ENCODE data around the gene CCDC184.

The CCDC184 gene

GRCh38 chr12:48180857-48181495 is 2.5 kb upstream of the CCDC184 start:
- peaks cover 40% of the 10 kb centered on the region for H3K4me1 ChIP-seq (ENCODE audit: insufficient read depth, low read length)
- 84% methylated on average over 2 of the region's 2 CpGs for WGBS

DNA sequence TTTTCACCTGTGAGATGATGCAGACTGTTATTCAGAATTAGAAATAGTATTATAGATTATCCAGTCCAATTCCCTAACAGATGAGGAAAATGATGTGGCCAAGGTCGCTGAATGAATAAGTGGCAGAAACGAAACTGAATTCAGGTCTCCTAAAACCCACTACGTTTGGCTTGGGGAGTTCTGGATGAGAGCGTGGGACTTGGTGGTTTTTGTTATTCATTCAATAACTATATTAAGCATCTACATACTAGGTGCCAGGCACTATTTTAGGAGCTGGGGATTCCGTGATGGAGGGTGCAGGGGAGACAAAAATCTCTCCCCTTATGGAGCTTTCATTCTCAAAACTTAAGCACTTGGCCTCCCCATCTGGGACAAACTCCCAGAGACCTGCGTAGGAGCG is 813 bp upstream of the CCDC184 start:
- Histone ChIP-seq H3K27me3 (ENCODE audit: insufficient read depth, low read length) (peaks cover 84% of the 10 kb centered on the region), H3K36me3 (ENCODE audit: insufficient read depth, low read length) (no peaks in the 10 kb centered on the region), H3K9me3 (ENCODE audit: insufficient read depth, low read depth, low read length) (no peaks in the 10 kb centered on the region), H3K9ac (ENCODE audit: low read depth, low read length) (no peak overlapping the region; the same call in 1 of the 2 replicates), H3K27ac (ENCODE audit: low read depth, low read length) (no peak overlapping the region), H3K4me3 (ENCODE audit: low read length) (peak overlapping the region; percentile 73), H3K4me1 (ENCODE audit: insufficient read depth, low read length) (peaks cover 23% of the 10 kb centered on the region)
- WGBS: 25% methylated on average over 4 of the region's 7 CpGs

More at GRCh38 chr12:48180857-48181495, 2.5 kb upstream of the CCDC184 start:
- peaks cover 74% of the 10 kb centered on the region for H3K27me3 ChIP-seq (ENCODE audit: insufficient read depth, low read length)
- no peak overlapping the region for H3K4me3 ChIP-seq (ENCODE audit: low read length)
- H3K27ac ChIP-seq (ENCODE audit: low read depth, low read length): no peak overlapping the region
- no peak overlapping the region for H3K9ac ChIP-seq (ENCODE audit: low read depth, low read length)
- no peaks in the 10 kb centered on the region for H3K9me3 ChIP-seq (ENCODE audit: insufficient read depth, low read depth, low read length)
- H3K36me3 ChIP-seq (ENCODE audit: insufficient read depth, low read length): no peaks in the 10 kb centered on the region

- no peak overlapping the region for H3K9ac ChIP-seq (ENCODE audit: low read depth, low read length)
- WGBS: 6% methylated on average over 61 of the region's 61 CpGs
- no peaks in the 10 kb centered on the region for H3K9me3 ChIP-seq (ENCODE audit: insufficient read depth, low read depth, low read length)
- H3K4me1 ChIP-seq (ENCODE audit: insufficient read depth, low read length): peaks cover 20% of the 10 kb centered on the region
- peaks cover 98% of the 10 kb centered on the region for H3K27me3 ChIP-seq (ENCODE audit: insufficient read depth, low read length)
- peak overlapping the region; percentile 73 for H3K4me3 ChIP-seq (ENCODE audit: low read length)
- H3K36me3 ChIP-seq (ENCODE audit: insufficient read depth, low read length): no peaks in the 10 kb centered on the region
- no peak overlapping the region for H3K27ac ChIP-seq (ENCODE audit: low read depth, low read length)
Measured at GRCh38 chr12:48183876-48184548, 568 bp downstream of the CCDC184 start.

DNA sequence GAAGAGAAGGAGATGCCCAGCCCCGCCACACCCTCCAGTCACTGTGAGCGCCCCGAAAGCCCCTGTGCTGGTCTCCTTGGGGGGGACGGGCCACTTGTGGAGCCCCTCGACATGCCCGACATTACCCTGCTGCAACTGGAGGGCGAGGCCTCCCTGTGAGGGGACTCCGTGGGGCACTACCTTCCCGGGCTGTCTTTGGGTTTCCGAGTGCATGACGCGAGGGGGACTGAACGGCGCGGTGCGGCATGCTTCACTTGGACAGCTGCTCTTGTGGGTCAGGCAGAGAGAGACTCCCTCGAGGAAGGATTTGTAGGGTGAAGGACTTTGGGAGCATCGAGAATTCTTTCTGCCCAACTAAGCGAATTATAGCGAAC is 1.1 kb downstream of the CCDC184 start:
- peaks cover 97% of the 10 kb centered on the region for H3K27me3 ChIP-seq (ENCODE audit: insufficient read depth, low read length)
- peaks cover 20% of the 10 kb centered on the region for H3K4me1 ChIP-seq (ENCODE audit: insufficient read depth, low read length)
- H3K9me3 ChIP-seq (ENCODE audit: insufficient read depth, low read depth, low read length): no peaks in the 10 kb centered on the region
- WGBS: 13% methylated on average over 20 of the region's 20 CpGs
- peak overlapping the region; percentile 73 for H3K4me3 ChIP-seq (ENCODE audit: low read length)
- H3K9ac ChIP-seq (ENCODE audit: low read depth, low read length): no peak overlapping the region
- H3K36me3 ChIP-seq (ENCODE audit: insufficient read depth, low read length): no peaks in the 10 kb centered on the region
- no peak overlapping the region for H3K27ac ChIP-seq (ENCODE audit: low read depth, low read length)

DNA sequence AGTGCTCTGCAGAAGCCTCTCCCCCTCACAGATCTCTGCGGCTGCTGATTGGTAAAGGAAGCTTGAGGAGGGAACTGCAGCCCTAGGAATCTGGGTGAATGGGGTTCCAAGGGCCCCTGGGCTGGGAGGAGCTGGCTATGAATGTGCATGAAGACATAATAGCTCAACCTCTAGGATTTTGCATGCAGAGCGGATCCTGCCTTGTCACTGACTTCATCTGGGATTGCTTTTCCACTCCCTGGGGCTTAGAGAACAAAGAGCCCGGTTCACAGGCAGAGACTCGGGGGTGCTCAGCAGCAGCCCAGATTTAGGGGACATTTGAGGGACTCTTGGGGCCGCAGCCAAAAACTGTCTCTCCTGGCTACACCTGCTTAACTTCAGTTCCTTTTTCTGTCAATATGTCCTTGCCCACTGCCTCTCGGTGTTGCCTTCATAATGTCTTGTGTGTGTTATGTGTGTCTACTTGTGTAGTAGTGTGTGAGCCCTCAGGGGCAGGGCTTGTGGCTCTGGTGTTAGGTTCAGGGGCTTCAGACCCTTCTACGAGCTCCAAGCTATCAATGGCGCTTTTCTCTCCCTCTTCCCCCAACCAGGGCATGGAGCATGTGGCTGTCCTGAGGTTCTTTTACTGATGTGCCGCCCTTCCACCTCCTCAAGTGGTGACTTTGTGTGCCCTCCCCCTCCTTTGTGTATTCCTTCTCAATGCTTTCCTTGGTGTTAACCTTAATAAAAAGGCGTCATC is 1.9 kb downstream of the CCDC184 start:
- Histone ChIP-seq H3K9ac (ENCODE audit: low read depth, low read length) (no peak overlapping the region), H3K27me3 (ENCODE audit: insufficient read depth, low read length) (peaks cover 92% of the 10 kb centered on the region), H3K4me3 (ENCODE audit: low read length) (peak overlapping the region; percentile 73), H3K9me3 (ENCODE audit: insufficient read depth, low read depth, low read length) (no peaks in the 10 kb centered on the region), H3K36me3 (ENCODE audit: insufficient read depth, low read length) (no peaks in the 10 kb centered on the region), H3K4me1 (ENCODE audit: insufficient read depth, low read length) (peaks cover 20% of the 10 kb centered on the region), H3K27ac (ENCODE audit: low read depth, low read length) (no peak overlapping the region)
- WGBS: 49% methylated on average over 10 of the region's 10 CpGs

GRCh38 chr12:48187916-48188695 is 4.7 kb downstream of the CCDC184 start:
- Histone ChIP-seq H3K27ac (ENCODE audit: low read depth, low read length) (no peak overlapping the region), H3K4me1 (ENCODE audit: insufficient read depth, low read length) (peaks cover 14% of the 10 kb centered on the region), H3K4me3 (ENCODE audit: low read length) (no peak overlapping the region), H3K27me3 (ENCODE audit: insufficient read depth, low read length) (peaks cover 89% of the 10 kb centered on the region), H3K9me3 (ENCODE audit: insufficient read depth, low read depth, low read length) (no peaks in the 10 kb centered on the region), H3K36me3 (ENCODE audit: insufficient read depth, low read length) (no peaks in the 10 kb centered on the region), H3K9ac (ENCODE audit: low read depth, low read length) (no peak overlapping the region)
- WGBS: 73% methylated on average over 9 of the region's 10 CpGs

DNA sequence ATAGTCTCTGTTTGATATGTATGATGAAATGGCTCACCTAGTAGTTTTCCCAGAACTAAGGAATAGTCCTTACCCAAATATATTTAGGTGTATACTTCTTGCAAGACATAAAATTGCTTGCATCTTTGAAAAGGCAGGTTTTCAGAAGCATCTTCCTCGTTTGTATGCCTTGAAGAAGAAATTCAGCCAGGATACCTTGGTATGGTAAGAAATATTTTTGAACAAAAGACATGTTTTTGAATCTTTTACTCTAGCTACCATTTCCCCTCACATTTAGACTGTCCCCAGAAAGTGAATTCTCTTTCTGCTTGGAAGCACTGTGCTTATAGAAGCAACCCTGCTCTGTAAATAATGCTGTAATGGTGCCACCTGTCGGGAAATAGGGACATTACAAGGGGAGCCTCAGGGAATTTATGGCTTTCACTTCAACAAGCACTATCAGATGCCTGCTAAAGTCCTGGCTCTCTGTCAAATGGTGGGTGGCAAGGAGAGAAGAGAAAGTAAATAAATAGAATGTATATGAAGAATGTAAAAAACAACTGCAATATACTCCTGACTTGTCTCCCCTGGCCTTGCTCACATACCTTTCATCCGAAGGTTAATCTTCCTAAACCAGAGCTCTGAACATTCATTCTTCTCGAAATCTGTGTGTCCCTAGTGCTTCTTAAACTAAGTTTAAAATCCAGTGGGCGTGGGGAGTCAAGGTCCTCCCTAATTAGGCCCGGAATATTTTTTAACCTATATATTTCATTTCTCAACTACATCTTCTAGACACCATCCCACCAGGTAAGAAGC is 6.1 kb downstream of the CCDC184 start:
- Histone ChIP-seq H3K36me3 (ENCODE audit: insufficient read depth, low read length) (no peaks in the 10 kb centered on the region), H3K4me1 (ENCODE audit: insufficient read depth, low read length) (peaks cover 9% of the 10 kb centered on the region), H3K27me3 (ENCODE audit: insufficient read depth, low read length) (peaks cover 89% of the 10 kb centered on the region), H3K9ac (ENCODE audit: low read depth, low read length) (no peak overlapping the region), H3K9me3 (ENCODE audit: insufficient read depth, low read depth, low read length) (no peaks in the 10 kb centered on the region), H3K27ac (ENCODE audit: low read depth, low read length) (no peak overlapping the region), H3K4me3 (ENCODE audit: low read length) (no peak overlapping the region)
- WGBS: 51% methylated on average over 6 of the region's 6 CpGs

- no peaks in the 10 kb centered on the region for H3K36me3 ChIP-seq (ENCODE audit: insufficient read depth, low read length)
- no peaks in the 10 kb centered on the region for H3K9me3 ChIP-seq (ENCODE audit: insufficient read depth, low read depth, low read length)
- no peak overlapping the region for H3K4me3 ChIP-seq (ENCODE audit: low read length)
- no peak overlapping the region for H3K9ac ChIP-seq (ENCODE audit: low read depth, low read length)
- H3K27me3 ChIP-seq (ENCODE audit: insufficient read depth, low read length): peaks cover 89% of the 10 kb centered on the region
- H3K27ac ChIP-seq (ENCODE audit: low read depth, low read length): no peak overlapping the region
- H3K4me1 ChIP-seq (ENCODE audit: insufficient read depth, low read length): no peaks in the 10 kb centered on the region
Measured at GRCh38 chr12:48191096-48191495, 7.7 kb downstream of the CCDC184 start.

DNA sequence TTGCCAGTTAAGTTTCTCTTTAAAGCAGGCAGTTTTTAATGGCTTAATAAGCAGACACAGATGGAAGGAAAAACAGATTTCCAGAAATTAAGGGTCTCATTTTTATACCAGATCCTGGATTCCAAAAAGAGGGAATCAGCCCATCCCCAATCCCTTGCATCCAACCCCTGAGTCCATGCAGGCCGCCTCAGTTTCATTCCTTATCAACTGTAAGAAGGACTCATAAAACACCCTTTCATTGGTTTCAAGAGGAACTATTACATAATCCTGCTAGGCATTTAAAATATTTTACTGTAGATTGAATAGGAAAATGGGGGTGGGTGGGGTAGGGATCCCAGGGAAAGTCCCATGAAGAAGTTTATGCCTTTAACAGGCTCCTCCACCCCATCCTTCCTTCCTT is 9.4 kb downstream of the CCDC184 start:
- Histone ChIP-seq H3K4me1 (ENCODE audit: insufficient read depth, low read length) (no peaks in the 10 kb centered on the region), H3K9me3 (ENCODE audit: insufficient read depth, low read depth, low read length) (no peaks in the 10 kb centered on the region), H3K9ac (ENCODE audit: low read depth, low read length) (no peak overlapping the region), H3K4me3 (ENCODE audit: low read length) (no peak overlapping the region), H3K36me3 (ENCODE audit: insufficient read depth, low read length) (no peaks in the 10 kb centered on the region), H3K27ac (ENCODE audit: low read depth, low read length) (no peak overlapping the region), H3K27me3 (ENCODE audit: insufficient read depth, low read length) (peaks cover 77% of the 10 kb centered on the region)
- 86% methylated on average over 1 of the region's 1 CpG for WGBS

DNA sequence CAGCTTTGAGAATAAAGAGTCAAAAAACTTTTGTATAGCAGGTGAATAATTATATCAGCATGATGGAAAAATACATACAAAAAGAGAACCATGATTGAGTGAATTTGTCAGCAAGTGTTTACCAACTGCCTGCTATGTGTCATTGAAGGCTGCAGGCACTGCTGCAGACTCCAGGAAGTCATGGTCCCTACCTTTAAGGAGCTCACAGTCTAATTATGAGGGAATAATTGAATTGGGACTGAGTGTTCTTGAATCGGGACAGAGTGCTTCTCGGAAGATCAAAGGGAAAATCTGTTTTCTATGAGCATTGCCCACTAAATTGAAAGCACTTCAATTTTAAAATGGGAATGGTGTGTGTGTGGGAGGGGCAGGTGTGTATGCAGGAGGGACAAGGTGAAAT is 10.2 kb downstream of the CCDC184 start:
- Histone ChIP-seq H3K4me3 (ENCODE audit: low read length) (no peak overlapping the region), H3K9ac (ENCODE audit: low read depth, low read length) (no peak overlapping the region), H3K4me1 (ENCODE audit: insufficient read depth, low read length) (no peaks in the 10 kb centered on the region), H3K36me3 (ENCODE audit: insufficient read depth, low read length) (no peaks in the 10 kb centered on the region), H3K27ac (ENCODE audit: low read depth, low read length) (no peak overlapping the region), H3K9me3 (ENCODE audit: insufficient read depth, low read depth, low read length) (no peaks in the 10 kb centered on the region), H3K27me3 (ENCODE audit: insufficient read depth, low read length) (peaks cover 72% of the 10 kb centered on the region)
- whole genome bisulfite sequencing: 79% methylated on average over 2 of the region's 2 CpGs

Measured in HUES64 (cell line).